Brain microvascular endothelial cell (primary cell): ENCODE data around the gene CCDC40.
"Not testable (repeated sequence)": the region's sequence is repeated elsewhere in the genome, so short reads cannot be mapped to it uniquely, and the experiment has no call there.

Experiments
- DNase-seq: peaks from one replicate; pipeline ENCODE4 v3.0.0-alpha.2; 2020
- H3K27ac ChIP-seq: fragments of 250-450 bp; sonication (Bioruptor Pico); 2 replicates; pipeline ENCODE4 v1.5.1; 2020; ENCODE audit warnings: mild to moderate bottlenecking, moderate library complexity
- H3K27me3 ChIP-seq: fragments of 250-450 bp; sonication (Bioruptor Pico); replicated peaks from 2 replicates; pipeline ENCODE4 v1.5.1; 2020; ENCODE audit warnings: mild to moderate bottlenecking
- H3K36me3 ChIP-seq: fragments of 250-450 bp; sonication (Bioruptor Pico); replicated peaks from 2 replicates; pipeline ENCODE4 v1.5.1; 2020; ENCODE audit warnings: mild to moderate bottlenecking
- H3K4me3 ChIP-seq: 2 replicates; pipeline ENCODE4 v1.5.1; 2011; ENCODE audit warnings: low read depth, mild to moderate bottlenecking, control low read depth, low read length, moderate library complexity
- CTCF ChIP-seq: IDR thresholded peaks from 2 replicates; pipeline ENCODE4 v1.5.1; 2011; ENCODE audit warnings: low read depth, mild to moderate bottlenecking, moderate library complexity, low read length, control low read depth, inconsistent platforms; ENCODE audit errors: missing control alignments
- in situ Hi-C: cut with HindIII; loops from 2 replicates; pipeline ENCODE4 v1.10.0; 2017; ENCODE audit warnings: low sequenced_read_pairs, low pct_ligation_motif_present

The CCDC40 gene

GRCh38 chr17:80043963-80044362 is 7.5 kb downstream of the CCDC40 start:
- Histone ChIP-seq H3K27me3 (no peaks in the 10 kb centered on the region), H3K27ac (no peak overlapping the region), H3K36me3 (no peaks in the 10 kb centered on the region), H3K4me3 (no peak overlapping the region)
- DNase-seq: no peak
- TF ChIP-seq CTCF: no peak
- in situ Hi-C loops: no loop called here

- no peak overlapping the region for H3K27ac ChIP-seq
- H3K27me3 ChIP-seq: no peaks in the 10 kb centered on the region
- no peak overlapping the region for H3K4me3 ChIP-seq
- in situ Hi-C loops: no loop called here
- no peaks in the 10 kb centered on the region for H3K36me3 ChIP-seq
- DNase-seq: no peak
- TF ChIP-seq CTCF: no peak
Measured at GRCh38 chr17:80045703-80046102, 9.3 kb downstream of the CCDC40 start.

GRCh38 chr17:80046709-80047108 is 10.3 kb downstream of the CCDC40 start:
- in situ Hi-C loops, H3K27me3 ChIP-seq, H3K4me3 ChIP-seq, DNase-seq, H3K27ac ChIP-seq, H3K36me3 ChIP-seq: not testable (repeated sequence)

GRCh38 chr17:80047176-80047575 is 10.7 kb downstream of the CCDC40 start:
- H3K27me3 ChIP-seq: no peaks in the 10 kb centered on the region
- H3K27ac ChIP-seq: no peak overlapping the region
- in situ Hi-C loops: no loop called here
- no peak for TF ChIP-seq CTCF
- no peak for DNase-seq
- H3K36me3 ChIP-seq: no peaks in the 10 kb centered on the region
- H3K4me3 ChIP-seq: no peak overlapping the region

- in situ Hi-C loops: no loop called here
- H3K36me3 ChIP-seq: no peaks in the 10 kb centered on the region
- no peak for DNase-seq
- no peaks in the 10 kb centered on the region for H3K27me3 ChIP-seq
- no peak overlapping the region for H3K4me3 ChIP-seq
- TF ChIP-seq CTCF: no peak
- no peak overlapping the region for H3K27ac ChIP-seq
Measured at GRCh38 chr17:80049986-80050385, 13.5 kb downstream of the CCDC40 start.

GRCh38 chr17:80050706-80051105 is 14.3 kb downstream of the CCDC40 start:
- H3K27ac ChIP-seq: no peak overlapping the region
- in situ Hi-C loops: no loop called here

More at GRCh38 chr17:80050706-80051105, 14.3 kb downstream of the CCDC40 start:
- H3K27me3 ChIP-seq: no peaks in the 10 kb centered on the region
- no peaks in the 10 kb centered on the region for H3K36me3 ChIP-seq
- DNase-seq: no peak
- H3K4me3 ChIP-seq: no peak overlapping the region
- no peak for TF ChIP-seq CTCF
